ENCODE data around the gene EFCAB13.
"Not testable (repeated sequence)": the region's sequence is repeated elsewhere in the genome, so short reads cannot be mapped to it uniquely, and the experiment has no call there.

DNA sequence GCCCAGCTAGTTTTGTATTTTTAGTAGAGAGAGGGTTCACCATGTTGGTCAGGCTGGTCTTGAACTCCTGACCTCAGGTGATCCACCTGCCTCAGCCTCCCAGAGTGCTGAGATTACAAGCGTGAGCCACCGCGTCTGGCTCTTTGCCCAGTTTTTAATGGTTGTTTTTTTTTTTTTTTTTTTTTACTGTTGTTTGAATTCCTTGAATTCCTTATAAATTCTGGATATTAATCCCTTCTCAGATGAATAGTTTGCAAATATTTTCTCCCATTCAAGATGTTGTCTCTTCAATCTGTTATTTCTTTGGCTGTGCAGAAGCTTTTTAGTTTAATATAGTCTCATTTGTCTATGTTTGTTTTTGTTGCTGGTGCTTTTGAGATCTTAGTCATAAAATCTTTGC is 47.1 kb downstream of the EFCAB13 start:
- TF ChIP-seq SUZ12 (IDR thresholded peaks at IDR 0.05; ENCODE audit: extremely low read depth, insufficient read depth, insufficient read length); ZNF274 (IDR thresholded peaks at IDR 0.05; ENCODE audit: low read depth, low read length): not testable (repeated sequence)
